HG03571 (cell line): ENCODE data around the gene RREB1.
A peak's percentile ranks its signal among the peaks of the same experiment; 100 is the strongest.

Source experiments
- ATAC-seq: cut with Tn5 transposase; IDR thresholded peaks from one replicate; pipeline ENCODE4 v1.9.1; 2021; ENCODE audit not compliant: unreplicated experiment

RREB1 gene

DNA sequence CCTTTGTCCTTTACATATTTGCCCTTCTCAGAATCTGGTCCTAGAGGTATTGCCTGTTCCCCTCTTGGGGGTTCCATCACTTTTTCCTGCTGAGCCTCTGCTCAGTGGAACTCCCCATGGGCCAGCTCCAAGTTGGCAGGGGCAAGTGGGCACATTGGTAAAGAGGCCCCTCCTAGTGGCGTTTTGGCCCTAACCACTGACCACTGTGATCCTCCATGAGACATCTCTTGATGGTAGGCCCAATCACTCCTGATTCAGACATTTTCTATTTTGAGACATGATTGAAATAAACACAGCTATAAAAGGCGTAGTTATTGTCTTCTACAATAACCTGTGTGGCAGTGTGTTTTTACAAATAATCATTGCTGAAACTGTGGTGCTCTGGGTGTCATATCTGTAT, 83.0 kb downstream of the RREB1 start:
- no peak for ATAC-seq

DNA sequence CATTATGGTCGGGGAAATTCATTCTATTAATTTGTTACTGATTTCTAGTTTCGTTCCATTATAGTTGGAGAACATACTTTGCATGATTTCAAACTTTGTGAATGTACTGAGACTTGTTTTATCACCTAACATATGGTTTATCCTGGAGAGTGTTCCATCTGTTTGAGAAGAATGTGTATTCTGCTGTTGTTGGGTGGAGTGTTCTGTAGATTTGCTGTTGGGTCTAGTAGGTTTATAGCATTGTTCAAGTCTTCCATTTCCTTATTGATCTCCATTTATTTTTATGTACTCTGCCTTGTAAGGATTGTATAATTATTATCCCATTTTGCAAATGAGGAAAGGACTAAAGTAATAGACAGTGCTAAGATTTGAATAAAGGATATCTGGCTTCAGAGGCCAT, 85.4 kb downstream of the RREB1 start:
- ATAC-seq: no peak

- no peak for ATAC-seq
Observed at GRCh38 chr6:7194657-7195056, 86.9 kb downstream of the RREB1 start.

- ATAC-seq: no peak
Observed at GRCh38 chr6:7195339-7196018, 87.7 kb downstream of the RREB1 start.

- ATAC-seq: no peak
Observed at GRCh38 chr6:7196019-7196402, 88.2 kb downstream of the RREB1 start.

DNA sequence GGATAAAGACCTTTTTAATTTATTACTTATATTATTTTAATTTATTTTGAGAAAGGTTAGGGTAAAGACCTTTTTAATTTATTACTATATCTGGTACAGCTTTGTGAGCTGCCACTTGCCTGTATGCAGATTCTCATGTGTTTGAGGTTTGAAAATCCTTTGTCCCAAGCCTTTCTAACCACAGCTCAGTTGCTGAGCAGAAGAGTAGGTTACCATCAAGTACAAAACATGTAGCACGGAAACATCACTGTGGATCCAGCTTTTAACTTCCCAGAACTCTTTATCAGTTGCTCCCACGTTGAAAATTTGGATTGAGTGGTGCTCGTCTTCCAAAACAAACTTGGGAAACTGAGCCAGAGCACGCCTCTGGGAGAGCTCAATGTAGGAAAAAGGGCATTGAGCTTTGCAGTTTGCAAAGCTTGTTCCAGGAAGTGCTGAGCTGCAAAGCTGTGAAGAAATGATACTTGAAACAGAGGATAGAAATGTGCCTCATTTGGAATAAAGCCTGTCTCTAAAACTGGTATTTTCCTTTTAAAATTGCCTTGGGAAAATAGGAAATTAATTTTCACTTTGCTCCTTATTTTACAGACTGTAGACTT, 89.0 kb downstream of the RREB1 start:
- ATAC-seq: no peak

DNA sequence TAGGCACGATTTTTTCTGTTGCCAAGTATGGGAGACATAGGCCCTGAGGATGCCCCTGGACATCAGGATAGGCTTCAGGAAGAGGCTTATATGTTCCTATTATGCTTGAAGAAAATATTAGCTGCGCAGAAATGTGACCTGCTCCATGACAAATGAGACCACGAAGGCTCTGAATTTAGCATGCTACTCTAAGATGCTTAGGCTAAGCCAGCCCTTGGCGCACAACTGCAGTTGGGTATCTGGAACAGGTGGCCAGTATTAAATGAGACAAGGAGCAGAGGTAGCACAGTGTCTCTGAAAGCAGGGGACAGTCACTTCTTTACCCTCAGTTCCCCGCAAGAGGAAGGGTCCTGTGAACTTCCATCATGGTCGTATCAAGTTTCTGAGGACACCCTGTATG, 90.0 kb downstream of the RREB1 start:
- no peak for ATAC-seq

GRCh38 chr6:7198833-7199800, 91.4 kb downstream of the RREB1 start:
- no peak for ATAC-seq

DNA sequence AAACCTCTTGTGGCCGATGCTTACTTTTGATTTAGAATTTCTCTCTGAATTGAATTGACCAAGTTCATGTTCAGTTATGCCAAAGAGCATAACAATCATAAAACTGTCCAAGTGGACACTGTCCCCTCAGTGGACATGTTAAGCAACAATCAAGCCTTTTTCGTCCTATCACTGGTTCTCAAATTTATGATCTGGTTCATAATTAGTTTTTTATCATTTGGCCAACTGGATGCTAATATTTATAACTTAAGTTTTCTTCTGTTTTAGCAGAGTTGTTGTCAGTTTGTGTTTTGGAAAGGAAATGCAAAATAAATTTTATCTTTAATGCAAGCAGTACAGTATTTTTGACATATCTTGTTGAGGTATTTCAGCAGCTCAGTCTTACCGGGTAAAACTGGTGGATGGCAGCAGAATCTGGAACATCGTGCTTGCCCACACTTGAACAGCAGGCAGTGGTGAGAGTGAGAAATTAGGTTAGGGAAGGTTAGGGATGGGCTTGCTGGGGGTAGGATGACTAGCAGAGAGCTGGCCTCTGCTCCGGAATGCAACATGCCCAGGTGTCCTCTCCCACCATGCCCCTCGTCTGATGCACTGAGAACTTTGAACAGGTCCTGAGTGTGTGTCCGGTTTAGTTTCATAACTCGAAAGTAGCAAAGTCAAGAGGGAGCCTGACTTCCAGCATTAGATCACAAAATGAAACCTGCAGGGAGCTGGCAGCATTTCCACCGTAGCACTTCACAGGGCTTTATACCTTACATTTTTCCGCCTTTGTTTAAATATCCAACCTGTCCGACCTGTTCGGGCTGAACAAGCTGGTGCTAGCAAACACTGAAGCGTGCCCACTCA, 93.1 kb downstream of the RREB1 start:
- no peak for ATAC-seq

- ATAC-seq: no peak
Observed at GRCh38 chr6:7201444-7201731, 93.6 kb downstream of the RREB1 start.

DNA sequence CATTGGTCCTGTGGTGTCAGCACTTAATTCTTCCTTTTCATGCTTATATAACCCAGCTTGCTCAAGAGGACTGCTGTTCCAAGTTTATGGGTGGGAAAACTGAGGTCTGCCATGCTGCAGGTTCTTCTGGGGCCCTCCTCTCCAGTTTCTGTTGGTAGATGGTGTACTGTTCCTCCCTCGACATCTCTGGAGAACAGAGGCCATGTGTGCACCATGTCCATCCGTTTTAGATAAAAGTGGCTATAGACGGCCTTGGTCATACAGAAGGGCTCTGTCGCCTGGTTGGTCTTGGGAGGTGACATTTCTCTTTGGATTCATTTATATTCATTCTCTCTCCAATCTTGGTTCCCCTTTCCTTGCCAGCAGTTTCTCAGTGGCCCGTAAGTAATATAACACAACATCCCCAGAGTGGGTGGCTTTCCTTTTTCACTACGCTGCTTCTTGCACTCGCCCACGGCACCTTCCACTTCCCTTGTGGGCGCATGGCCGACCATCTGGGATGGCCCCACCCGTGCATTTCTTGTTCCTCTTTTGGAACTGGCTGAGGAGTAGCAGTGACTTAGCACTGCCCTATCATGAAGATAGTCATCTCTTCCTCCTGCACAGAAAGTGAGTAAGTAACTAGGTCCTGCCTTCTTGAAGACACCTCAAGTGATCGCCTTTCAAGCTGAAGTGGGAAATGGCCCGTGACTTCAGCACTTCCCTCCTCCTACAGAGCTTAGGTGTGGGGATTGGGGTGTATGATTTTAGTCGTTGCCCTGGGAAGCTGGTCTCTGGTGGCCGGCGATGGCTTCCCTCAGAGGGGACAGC, 94.2 kb downstream of the RREB1 start:
- peak; percentile 94 for ATAC-seq

- no peak for ATAC-seq
Observed at GRCh38 chr6:7202950-7203349, 95.2 kb downstream of the RREB1 start.

- ATAC-seq: no peak
Observed at GRCh38 chr6:7203939-7204338, 96.2 kb downstream of the RREB1 start.

- ATAC-seq: no peak
Observed at GRCh38 chr6:7204726-7205125, 97.0 kb downstream of the RREB1 start.

DNA sequence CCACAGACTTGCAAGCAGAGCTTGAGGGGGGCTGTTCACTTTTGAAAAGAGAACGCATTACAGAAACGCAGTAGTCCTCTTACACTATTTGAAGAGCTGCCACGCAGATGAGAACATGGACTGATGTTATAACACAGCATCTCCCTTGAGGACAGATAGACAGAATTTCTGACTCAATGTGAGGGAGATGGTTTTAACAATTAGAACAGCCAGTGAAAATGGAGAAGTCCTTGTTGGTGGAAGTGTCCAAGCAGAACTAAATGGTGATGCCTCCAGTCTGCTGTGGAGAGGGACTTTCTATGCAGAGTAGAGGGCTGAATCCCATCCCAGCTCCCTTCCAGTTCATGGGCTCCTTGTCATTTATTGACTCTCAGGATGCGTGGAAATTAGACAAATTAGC, 100.0 kb downstream of the RREB1 start:
- ATAC-seq: no peak

DNA sequence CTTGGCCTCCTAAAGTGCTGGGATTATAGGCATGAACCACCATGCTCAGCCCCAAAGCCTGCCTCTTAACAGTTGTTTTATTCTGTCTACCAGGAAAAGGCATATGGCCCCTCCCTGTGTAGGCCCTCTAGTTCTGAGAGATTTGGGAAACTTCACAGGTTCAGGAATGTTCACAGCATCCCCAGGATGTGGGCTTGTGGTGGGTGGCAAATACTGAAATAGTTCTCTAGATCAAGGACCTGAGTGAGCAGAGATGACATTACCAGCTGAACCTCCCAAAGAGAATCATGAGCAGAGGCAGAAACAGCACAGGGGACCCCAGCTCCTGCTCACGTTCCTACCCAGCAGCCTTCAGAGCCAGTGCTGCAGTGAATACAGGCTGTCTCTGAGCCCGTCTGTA, 105.7 kb downstream of the RREB1 start:
- ATAC-seq: no peak

GRCh38 chr6:7214468-7214867, 106.7 kb downstream of the RREB1 start:
- no peak for ATAC-seq

DNA sequence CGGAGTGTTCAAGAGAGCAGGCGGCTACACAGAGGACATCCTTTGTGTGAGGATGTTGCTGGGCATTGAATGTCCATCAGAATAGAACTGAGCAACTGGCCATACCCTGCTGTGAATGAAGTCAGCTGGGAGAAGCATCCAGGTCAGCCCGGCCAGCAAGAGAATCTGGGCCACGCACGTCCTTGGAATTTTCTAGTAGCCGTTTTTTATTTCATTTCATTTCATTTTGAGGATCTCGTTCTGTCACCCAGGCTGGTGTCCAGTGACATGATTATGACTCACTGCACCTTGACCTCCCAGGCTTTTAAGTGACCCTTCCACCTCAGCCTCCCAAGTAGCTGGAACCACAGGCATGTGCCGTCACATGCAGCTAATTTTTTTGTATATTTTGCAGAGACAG, 107.4 kb downstream of the RREB1 start:
- no peak for ATAC-seq

GRCh38 chr6:7215798-7216231, 108.1 kb downstream of the RREB1 start:
- ATAC-seq: no peak

DNA sequence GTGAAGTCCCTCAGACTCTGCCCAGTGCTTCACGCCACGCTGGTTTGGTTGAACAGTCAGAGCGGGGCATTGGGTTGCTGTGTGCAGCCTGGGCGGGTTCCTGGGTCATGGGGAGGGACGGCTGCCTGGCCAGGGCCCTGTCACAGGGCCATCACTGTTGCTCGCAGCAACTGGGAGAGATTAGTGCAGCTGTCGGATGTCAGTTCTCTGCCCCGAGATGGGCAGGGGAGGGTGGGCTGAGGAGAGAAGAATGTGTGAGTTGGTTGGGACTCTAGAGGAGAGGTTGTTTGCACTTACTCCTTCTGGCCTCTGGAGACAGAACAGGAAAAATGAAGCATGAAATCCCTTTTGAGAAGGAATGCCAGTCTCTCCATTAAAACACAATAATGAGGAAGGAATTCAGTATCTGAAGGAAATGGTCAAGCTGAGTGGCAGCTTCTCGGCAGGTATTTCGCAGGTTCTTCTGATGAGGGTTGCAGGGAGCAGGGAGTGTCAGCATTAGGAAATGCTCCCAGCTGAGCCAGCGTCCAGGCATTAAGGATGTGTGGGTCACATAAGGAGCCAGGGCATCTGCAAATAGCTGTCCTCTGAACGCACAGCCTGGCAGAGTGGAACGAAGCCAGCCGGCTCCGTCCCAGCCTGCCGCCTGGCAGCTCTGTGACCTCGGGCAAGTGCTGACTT, 109.3 kb downstream of the RREB1 start:
- ATAC-seq: no peak
